Vagina (tissue), 2 donors: ENCODE data around the gene C12orf56.

Experiments
- POLR2AphosphoS5 ChIP-seq, 2 donors: sonication (generic); formaldehyde crosslinking; IDR thresholded peaks; one replicate each; pipeline ENCODE4 v1.9.0; 2017; ENCODE audit warnings: antibody characterized with exemption in 2 of 2, mild to moderate bottlenecking in 2 of 2, low read depth in 1 of 2; ENCODE audit not compliant: insufficient read depth in 1 of 2
- TF ChIP-seq, protein P1 (sequence below), 3 experiments: fragments of 450-650 bp in 2 of 3; fragments of 200-600 bp in 1 of 3; sonication (generic) in 1 of 3; IDR thresholded peaks; one replicate each; pipeline ENCODE4 v1.5.1; 2017 to 2019; ENCODE audit warnings: antibody characterized with exemption in 3 of 3, mild to moderate bottlenecking in 2 of 3, moderate library complexity in 2 of 3

DNA sequence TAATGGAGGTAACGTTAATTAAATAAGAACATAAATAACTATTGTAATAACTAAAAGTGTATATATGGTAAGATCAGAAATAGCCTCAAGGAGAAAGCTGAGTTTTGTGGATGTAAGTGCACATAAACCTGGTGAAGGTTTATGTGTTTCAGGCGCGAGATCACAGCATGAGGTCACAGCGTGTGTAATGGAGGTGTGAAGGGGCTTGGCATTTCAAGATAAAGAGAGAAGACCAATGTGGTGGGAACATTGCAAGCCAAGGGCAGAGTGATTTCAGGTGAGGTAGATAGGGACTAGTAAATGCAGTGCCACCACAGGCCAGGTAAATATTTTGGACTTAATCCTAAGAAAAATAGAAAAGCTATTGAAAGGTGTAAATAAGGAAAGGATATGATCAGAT is 146.7 kb downstream of the C12orf56 start:
- TF ChIP-seq, protein P1, sequence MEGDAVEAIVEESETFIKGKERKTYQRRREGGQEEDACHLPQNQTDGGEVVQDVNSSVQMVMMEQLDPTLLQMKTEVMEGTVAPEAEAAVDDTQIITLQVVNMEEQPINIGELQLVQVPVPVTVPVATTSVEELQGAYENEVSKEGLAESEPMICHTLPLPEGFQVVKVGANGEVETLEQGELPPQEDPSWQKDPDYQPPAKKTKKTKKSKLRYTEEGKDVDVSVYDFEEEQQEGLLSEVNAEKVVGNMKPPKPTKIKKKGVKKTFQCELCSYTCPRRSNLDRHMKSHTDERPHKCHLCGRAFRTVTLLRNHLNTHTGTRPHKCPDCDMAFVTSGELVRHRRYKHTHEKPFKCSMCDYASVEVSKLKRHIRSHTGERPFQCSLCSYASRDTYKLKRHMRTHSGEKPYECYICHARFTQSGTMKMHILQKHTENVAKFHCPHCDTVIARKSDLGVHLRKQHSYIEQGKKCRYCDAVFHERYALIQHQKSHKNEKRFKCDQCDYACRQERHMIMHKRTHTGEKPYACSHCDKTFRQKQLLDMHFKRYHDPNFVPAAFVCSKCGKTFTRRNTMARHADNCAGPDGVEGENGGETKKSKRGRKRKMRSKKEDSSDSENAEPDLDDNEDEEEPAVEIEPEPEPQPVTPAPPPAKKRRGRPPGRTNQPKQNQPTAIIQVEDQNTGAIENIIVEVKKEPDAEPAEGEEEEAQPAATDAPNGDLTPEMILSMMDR (IDR thresholded peaks at IDR 0.05) = no peak
- TF ChIP-seq POLR2AphosphoS5 (IDR thresholded peaks at IDR 0.05; ENCODE audit: insufficient read depth in 1 of 2, low read depth in 1 of 2) = no peak
